ENCODE measurements around the gene LHX6. TPM values are rescaled to one million over a fixed set of nuclear protein-coding genes. Genes with fewer than 3 reads are reported as not detected.

The LHX6 gene
- not detected in 2 replicates for total RNA-seq (2014; rRNA removed; shearing (Covaris generic); ENCODE audit: low replicate concordance)

DNA sequence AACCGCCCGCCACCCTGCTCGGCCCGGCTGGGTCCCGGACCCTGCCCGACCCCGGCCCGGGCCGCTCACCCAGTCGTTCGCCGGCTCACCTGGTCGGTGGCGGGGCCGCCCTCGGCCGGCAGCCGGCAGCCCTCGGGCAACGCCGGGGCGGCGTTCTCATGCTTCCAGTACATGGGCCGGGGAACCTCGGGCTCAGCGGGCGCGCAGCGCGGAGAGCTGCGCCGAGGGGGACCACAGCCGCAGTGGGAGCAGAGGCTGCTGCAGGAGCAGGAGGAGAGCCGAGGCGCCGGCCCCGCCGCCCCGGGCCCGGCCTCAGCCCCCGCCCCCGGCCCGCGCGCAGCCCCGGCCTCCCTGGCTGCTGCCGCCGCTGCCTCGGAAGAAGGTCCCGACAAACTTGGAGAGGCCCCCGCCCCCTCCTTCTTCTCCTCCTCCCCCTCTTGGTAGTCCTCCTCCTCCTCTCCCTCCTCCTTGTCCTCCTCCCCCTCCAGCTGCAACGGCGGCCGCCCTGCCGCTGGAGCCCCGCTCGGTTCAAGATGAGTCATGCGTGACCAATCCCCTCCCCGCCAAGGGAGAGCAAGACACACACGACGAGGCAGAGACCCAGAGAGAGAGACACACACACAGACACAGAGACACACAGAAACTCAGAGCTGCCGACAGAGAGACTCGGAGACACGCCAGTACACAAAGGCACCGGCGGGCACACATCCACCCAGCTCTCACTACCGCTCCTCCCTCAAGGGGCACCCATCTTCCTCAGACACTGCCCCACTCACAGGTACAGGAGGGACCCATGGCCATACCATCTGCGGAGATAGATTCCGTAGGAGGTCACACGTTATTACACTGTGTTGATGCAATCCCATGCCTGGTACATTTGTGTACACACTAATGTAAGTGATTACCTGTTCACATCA is at the start of gene LHX6:
Gene LHX6 (minus strand): TSS at position 390 of the 917 bp plus-strand sequence. CDS start 217 bp downstream, at position 173.
- peak; percentile 61 for DNase-seq
- H3K9me3 ChIP-seq: no peaks in the 10 kb centered on the region
- peaks cover 54% of the 10 kb centered on the region for H3K27me3 ChIP-seq
- no peaks in the 10 kb centered on the region for H3K36me3 ChIP-seq
- H3K4me3 ChIP-seq: peak within 1 kb of the TSS; percentile 33

GRCh38 chr9:122277285-122277897 is 48.6 kb upstream of the LHX6 start:
- Histone ChIP-seq H3K9me3 (peaks cover 16% of the 10 kb centered on the region), H3K27me3 (no peaks in the 10 kb centered on the region), H3K4me3 (no peak overlapping the region), H3K36me3 (peaks cover 96% of the 10 kb centered on the region)
- DNase-seq: no peak

- Histone ChIP-seq H3K4me3 (no peak overlapping the region), H3K36me3 (peaks cover 95% of the 10 kb centered on the region), H3K9me3 (peaks cover 16% of the 10 kb centered on the region), H3K27me3 (no peaks in the 10 kb centered on the region)
- DNase-seq: peak; percentile 53
Measured at GRCh38 chr9:122276096-122276495, 47.3 kb upstream of the LHX6 start.

- H3K36me3 ChIP-seq: peaks cover 81% of the 10 kb centered on the region
- no peak overlapping the region for H3K4me3 ChIP-seq
- DNase-seq: no peak
- H3K27me3 ChIP-seq: no peaks in the 10 kb centered on the region
- peaks cover 16% of the 10 kb centered on the region for H3K9me3 ChIP-seq
Measured at GRCh38 chr9:122274055-122274454, 45.3 kb upstream of the LHX6 start.

DNA sequence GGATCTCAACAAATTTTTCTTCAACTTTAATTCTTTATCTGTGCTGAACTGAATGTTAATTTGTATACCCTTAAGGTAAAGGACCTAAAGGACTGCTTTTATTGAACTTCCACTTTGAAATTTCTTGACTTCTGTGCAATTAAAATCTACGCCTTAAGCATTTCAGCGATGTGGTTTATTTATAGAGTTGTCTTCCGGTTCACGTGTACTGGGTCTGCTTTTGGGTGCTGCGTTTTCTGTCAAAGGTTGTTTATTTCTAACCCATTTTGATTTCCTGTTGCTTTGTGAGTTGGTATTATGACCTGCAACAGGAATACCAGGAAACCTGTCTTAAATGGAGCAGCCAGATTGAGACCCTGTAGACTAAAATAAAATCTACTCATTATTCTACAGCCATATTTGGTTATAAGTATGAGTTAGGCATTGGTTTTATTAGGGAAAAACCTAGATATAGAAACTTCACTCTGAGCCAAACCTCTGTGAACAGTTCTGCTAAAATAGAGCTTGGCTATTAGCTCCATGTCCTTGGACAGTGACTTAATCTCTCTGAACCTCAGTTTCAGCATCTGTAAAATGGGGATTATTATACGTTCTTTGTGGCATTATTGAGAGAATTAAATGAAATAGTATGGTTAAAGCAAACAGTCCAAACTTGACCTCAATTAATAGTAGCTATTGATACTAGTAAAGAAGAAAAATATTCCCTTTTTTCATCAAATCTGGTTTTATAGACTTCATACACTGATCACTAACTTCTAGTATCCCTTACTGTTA is 39.5 kb upstream of the LHX6 start:
- H3K4me3 ChIP-seq: no peak overlapping the region
- DNase-seq: no peak
- no peaks in the 10 kb centered on the region for H3K27me3 ChIP-seq
- peaks cover 36% of the 10 kb centered on the region for H3K36me3 ChIP-seq
- H3K9me3 ChIP-seq: no peaks in the 10 kb centered on the region

- H3K9me3 ChIP-seq: no peaks in the 10 kb centered on the region
- peak overlapping the region; percentile 86 for H3K4me3 ChIP-seq
- H3K27me3 ChIP-seq: no peaks in the 10 kb centered on the region
- H3K36me3 ChIP-seq: peaks cover 25% of the 10 kb centered on the region
- no peak for DNase-seq
Measured at GRCh38 chr9:122265149-122265915, 36.6 kb upstream of the LHX6 start.

GRCh38 chr9:122264360-122265148 is 35.8 kb upstream of the LHX6 start, which contains the start of the genes MRRF and RBM18:
Gene MRRF, plus strand, starts transcription at chr9:122264882. Its CDS starts 6,010 bp downstream, at chr9:122270892.
Gene RBM18, minus strand, starts transcription at chr9:122264840. Its CDS starts 3,348 bp downstream, at chr9:122261492.
- H3K36me3 ChIP-seq: peaks cover 31% of the 10 kb centered on the region
- no peaks in the 10 kb centered on the region for H3K9me3 ChIP-seq
- peak; percentile 93 for DNase-seq
- H3K27me3 ChIP-seq: no peaks in the 10 kb centered on the region
- H3K4me3 ChIP-seq: peak within 1 kb of the TSS; percentile 86

GRCh38 chr9:122263699-122264349 is 35.1 kb upstream of the LHX6 start:
- Histone ChIP-seq H3K9me3 (no peaks in the 10 kb centered on the region), H3K27me3 (no peaks in the 10 kb centered on the region), H3K36me3 (peaks cover 34% of the 10 kb centered on the region), H3K4me3 (peak overlapping the region; percentile 86)
- DNase-seq: no peak

GRCh38 chr9:122262073-122262472 is 33.3 kb upstream of the LHX6 start:
- DNase-seq: no peak
- Histone ChIP-seq H3K4me3 (no peak overlapping the region), H3K36me3 (peaks cover 41% of the 10 kb centered on the region), H3K27me3 (no peaks in the 10 kb centered on the region), H3K9me3 (no peaks in the 10 kb centered on the region)

DNA sequence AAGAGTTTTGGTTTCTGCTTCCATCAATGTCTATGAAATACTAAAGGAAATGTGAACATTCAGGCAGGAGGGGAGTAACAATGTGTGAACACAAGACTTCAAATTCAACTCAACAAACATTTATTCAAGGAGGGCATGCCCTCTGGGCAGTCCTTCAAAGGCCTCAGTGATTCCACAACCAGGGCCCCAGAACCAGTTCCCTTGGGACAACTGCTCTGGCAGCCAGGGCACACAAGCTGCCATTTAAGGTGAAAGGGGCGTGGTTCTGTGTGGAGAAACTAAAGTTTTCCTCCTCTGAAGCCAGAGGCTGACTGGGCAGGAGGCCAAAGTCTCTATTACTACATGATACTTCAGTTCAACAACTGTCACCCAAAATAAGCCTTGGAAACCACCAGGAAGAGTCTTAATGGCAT is 32.7 kb upstream of the LHX6 start:
- H3K27me3 ChIP-seq: no peaks in the 10 kb centered on the region
- H3K4me3 ChIP-seq: no peak overlapping the region
- no peaks in the 10 kb centered on the region for H3K9me3 ChIP-seq
- DNase-seq: peak; percentile 38
- peaks cover 44% of the 10 kb centered on the region for H3K36me3 ChIP-seq

GRCh38 chr9:122258886-122259415 is 30.2 kb upstream of the LHX6 start:
- H3K9me3 ChIP-seq: no peaks in the 10 kb centered on the region
- H3K4me3 ChIP-seq: no peak overlapping the region
- no peaks in the 10 kb centered on the region for H3K27me3 ChIP-seq
- H3K36me3 ChIP-seq: peaks cover 45% of the 10 kb centered on the region
- DNase-seq: no peak

GRCh38 chr9:122256206-122256605 is 27.4 kb upstream of the LHX6 start:
- H3K4me3 ChIP-seq: no peak overlapping the region
- no peaks in the 10 kb centered on the region for H3K9me3 ChIP-seq
- no peak for DNase-seq
- H3K36me3 ChIP-seq: peaks cover 57% of the 10 kb centered on the region
- H3K27me3 ChIP-seq: no peaks in the 10 kb centered on the region

GRCh38 chr9:122254761-122255160 is 26.0 kb upstream of the LHX6 start:
- no peak for DNase-seq
- H3K27me3 ChIP-seq: no peaks in the 10 kb centered on the region
- no peak overlapping the region for H3K4me3 ChIP-seq
- peaks cover 52% of the 10 kb centered on the region for H3K36me3 ChIP-seq
- no peaks in the 10 kb centered on the region for H3K9me3 ChIP-seq

DNA sequence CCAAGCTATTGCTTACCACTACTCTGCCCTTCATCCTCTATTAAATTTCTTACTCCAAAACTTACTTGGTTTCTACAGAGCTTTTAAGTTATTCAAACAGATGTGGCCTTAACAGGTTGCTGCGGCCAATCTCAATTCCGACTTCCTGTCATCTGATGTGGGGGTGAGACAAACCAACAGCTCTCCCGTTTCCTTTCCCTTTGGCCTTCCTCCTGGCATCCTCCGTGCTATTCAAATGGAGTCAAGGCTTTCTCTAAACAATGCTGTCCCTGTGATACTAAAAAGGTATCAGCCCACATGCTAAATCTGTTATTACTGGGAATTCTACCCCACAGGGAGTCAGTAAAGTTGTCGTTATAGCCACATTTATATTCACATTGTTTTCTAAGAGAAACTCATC is 24.0 kb upstream of the LHX6 start:
- H3K9me3 ChIP-seq: no peaks in the 10 kb centered on the region
- no peaks in the 10 kb centered on the region for H3K27me3 ChIP-seq
- peaks cover 42% of the 10 kb centered on the region for H3K36me3 ChIP-seq
- no peak overlapping the region for H3K4me3 ChIP-seq
- no peak for DNase-seq

DNA sequence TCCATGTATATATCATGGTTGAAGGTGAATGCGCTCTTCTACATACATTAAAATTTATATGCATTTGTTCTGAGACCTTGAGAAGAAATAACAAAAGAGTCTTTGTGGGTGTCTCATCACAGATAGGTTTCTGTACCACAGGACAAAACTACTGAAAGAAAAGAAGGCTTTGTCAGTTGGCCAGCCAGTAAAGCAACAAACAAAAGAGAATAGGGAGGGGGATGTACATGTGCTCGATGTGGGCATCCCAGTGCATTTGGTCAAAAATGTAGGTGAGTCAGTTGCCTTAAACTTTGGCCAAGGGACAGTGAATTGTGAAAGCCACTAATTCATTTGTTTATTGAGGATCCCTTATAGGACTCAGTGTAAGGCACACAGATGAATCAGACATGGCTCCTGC is 22.6 kb upstream of the LHX6 start:
- H3K9me3 ChIP-seq: no peaks in the 10 kb centered on the region
- no peak for DNase-seq
- H3K36me3 ChIP-seq: peaks cover 43% of the 10 kb centered on the region
- H3K27me3 ChIP-seq: no peaks in the 10 kb centered on the region
- H3K4me3 ChIP-seq: no peak overlapping the region
